Suprapubic skin (tissue), 3 donors: Measurements from ENCODE around the gene BBS1.

ENCODE experiments used
- POLR2AphosphoS5 ChIP-seq, 3 donors: sonication (generic); formaldehyde crosslinking; IDR thresholded peaks; one replicate each; pipeline ENCODE4 v1.6.1; 2017; ENCODE audit warnings: antibody characterized with exemption in 3 of 3
- TF ChIP-seq, protein P1 (sequence below), 2 donors: fragments of 200-600 bp in 1 of 2; fragments of 450-650 bp in 1 of 2; sonication (generic) in 1 of 2; IDR thresholded peaks; one replicate each; pipeline ENCODE4 v1.5.1; 2016 to 2019; ENCODE audit warnings: antibody characterized with exemption in 2 of 2, mild to moderate bottlenecking in 1 of 2, moderate library complexity in 1 of 2

GRCh38 chr11:66568124-66568916 is 57.9 kb downstream of the BBS1 start, which contains the start of gene CTSF:
- no peak for TF ChIP-seq POLR2AphosphoS5 (IDR thresholded peaks at IDR 0.05)
- TF ChIP-seq, protein P1, sequence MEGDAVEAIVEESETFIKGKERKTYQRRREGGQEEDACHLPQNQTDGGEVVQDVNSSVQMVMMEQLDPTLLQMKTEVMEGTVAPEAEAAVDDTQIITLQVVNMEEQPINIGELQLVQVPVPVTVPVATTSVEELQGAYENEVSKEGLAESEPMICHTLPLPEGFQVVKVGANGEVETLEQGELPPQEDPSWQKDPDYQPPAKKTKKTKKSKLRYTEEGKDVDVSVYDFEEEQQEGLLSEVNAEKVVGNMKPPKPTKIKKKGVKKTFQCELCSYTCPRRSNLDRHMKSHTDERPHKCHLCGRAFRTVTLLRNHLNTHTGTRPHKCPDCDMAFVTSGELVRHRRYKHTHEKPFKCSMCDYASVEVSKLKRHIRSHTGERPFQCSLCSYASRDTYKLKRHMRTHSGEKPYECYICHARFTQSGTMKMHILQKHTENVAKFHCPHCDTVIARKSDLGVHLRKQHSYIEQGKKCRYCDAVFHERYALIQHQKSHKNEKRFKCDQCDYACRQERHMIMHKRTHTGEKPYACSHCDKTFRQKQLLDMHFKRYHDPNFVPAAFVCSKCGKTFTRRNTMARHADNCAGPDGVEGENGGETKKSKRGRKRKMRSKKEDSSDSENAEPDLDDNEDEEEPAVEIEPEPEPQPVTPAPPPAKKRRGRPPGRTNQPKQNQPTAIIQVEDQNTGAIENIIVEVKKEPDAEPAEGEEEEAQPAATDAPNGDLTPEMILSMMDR (IDR thresholded peaks at IDR 0.05): no peak
